Brain pericyte (primary cell): ENCODE measurements around the gene CT45A2.
"Not testable (repeated sequence)": the region's sequence is repeated elsewhere in the genome, so short reads cannot be mapped to it uniquely, and the experiment has no call there.

ENCODE experiments used
- DNase-seq: peaks from one replicate; pipeline ENCODE4 v3.0.0-alpha.2; 2012; ENCODE audit warnings: low read depth, low spot score

The CT45A2 gene, protein sequence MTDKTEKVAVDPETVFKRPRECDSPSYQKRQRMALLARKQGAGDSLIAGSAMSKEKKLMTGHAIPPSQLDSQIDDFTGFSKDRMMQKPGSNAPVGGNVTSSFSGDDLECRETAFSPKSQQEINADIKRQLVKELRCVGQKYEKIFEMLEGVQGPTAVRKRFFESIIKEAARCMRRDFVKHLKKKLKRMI

DNA sequence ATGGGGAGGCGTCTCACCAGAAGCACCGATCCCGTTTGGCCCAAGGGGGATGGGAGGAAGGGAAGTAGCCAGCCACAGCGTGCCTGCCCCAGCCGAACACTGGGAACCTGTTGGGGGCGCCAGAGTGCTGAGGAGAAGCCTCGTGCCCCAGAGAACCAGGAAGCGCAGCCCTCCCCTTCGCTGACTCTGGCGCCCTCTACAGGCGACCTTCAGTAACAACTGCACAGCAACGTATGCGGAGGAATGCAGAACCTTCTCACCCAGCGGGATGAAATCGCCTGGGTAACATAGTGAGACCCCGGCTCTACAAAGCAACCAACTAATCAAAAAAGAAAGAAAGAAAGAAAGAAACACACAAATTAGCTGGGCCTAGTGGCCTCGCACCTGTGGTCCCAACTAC is at the start of gene CT45A2:
TSS of gene CT45A2 (minus strand) at position 101 of the 400 bp plus-strand sequence. CDS start 3,747 bp downstream, outside the sequence.
- DNase-seq, result not testable (repeated sequence)

DNA sequence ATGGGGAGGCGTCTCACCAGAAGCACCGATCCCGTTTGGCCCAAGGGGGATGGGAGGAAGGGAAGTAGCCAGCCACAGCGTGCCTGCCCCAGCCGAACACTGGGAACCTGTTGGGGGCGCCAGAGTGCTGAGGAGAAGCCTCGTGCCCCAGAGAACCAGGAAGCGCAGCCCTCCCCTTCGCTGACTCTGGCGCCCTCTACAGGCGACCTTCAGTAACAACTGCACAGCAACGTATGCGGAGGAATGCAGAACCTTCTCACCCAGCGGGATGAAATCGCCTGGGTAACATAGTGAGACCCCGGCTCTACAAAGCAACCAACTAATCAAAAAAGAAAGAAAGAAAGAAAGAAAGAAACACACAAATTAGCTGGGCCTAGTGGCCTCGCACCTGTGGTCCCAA is 34.6 kb upstream of the CT45A2 start, which contains the start of gene CT45A8:
TSS of gene CT45A8 (minus strand) at position 101 of the 400 bp plus-strand sequence. CDS start 3,755 bp downstream, outside the sequence.
- DNase-seq, result not testable (repeated sequence)

DNA sequence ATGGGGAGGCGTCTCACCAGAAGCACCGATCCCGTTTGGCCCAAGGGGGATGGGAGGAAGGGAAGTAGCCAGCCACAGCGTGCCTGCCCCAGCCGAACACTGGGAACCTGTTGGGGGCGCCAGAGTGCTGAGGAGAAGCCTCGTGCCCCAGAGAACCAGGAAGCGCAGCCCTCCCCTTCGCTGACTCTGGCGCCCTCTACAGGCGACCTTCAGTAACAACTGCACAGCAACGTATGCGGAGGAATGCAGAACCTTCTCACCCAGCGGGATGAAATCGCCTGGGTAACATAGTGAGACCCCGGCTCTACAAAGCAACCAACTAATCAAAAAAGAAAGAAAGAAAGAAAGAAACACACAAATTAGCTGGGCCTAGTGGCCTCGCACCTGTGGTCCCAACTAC is 17.4 kb upstream of the CT45A2 start, which contains the start of gene CT45A7:
TSS of gene CT45A7 (minus strand) at position 101 of the 400 bp plus-strand sequence. CDS start 3,747 bp downstream, outside the sequence.
- not testable (repeated sequence) for DNase-seq

DNA sequence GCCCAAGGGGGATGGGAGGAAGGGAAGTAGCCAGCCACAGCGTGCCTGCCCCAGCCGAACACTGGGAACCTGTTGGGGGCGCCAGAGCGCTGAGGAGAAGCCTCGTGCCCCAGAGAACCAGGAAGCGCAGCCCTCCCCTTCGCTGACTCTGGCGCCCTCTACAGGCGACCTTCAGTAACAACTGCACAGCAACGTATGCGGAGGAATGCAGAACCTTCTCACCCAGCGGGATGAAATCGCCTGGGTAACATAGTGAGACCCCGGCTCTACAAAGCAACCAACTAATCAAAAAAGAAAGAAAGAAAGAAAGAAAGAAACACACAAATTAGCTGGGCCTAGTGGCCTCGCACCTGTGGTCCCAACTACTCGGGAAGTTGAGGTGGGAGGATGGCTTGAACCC is 17.1 kb downstream of the CT45A2 start, which contains the start of gene CT45A6:
TSS of gene CT45A6 (minus strand) at position 101 of the 400 bp plus-strand sequence. CDS start 3,794 bp downstream, outside the sequence.
- not testable (repeated sequence) for DNase-seq

DNA sequence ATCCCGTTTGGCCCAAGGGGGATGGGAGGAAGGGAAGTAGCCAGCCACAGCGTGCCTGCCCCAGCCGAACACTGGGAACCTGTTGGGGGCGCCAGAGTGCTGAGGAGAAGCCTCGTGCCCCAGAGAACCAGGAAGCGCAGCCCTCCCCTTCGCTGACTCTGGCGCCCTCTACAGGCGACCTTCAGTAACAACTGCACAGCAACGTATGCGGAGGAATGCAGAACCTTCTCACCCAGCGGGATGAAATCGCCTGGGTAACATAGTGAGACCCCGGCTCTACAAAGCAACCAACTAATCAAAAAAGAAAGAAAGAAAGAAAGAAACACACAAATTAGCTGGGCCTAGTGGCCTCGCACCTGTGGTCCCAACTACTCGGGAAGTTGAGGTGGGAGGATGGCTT is 34.4 kb downstream of the CT45A2 start, which contains the start of gene CT45A5:
TSS of gene CT45A5 (minus strand) at position 101 of the 400 bp plus-strand sequence. CDS start 3,774 bp downstream, outside the sequence.
- DNase-seq, result not testable (repeated sequence)

DNA sequence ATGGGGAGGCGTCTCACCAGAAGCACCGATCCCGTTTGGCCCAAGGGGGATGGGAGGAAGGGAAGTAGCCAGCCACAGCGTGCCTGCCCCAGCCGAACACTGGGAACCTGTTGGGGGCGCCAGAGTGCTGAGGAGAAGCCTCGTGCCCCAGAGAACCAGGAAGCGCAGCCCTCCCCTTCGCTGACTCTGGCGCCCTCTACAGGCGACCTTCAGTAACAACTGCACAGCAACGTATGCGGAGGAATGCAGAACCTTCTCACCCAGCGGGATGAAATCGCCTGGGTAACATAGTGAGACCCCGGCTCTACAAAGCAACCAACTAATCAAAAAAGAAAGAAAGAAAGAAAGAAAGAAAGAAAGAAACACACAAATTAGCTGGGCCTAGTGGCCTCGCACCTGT is 51.7 kb downstream of the CT45A2 start, which contains the start of gene CT45A3:
TSS of gene CT45A3 (minus strand) at position 101 of the 400 bp plus-strand sequence. CDS start 3,747 bp downstream, outside the sequence.
- DNase-seq, result not testable (repeated sequence)
